GM10248 (cell line): ENCODE results near the gene ELOVL5.

ENCODE experiments used
- CTCF ChIA-PET: fragments of 300-600 bp; sonication (Branson Sonifier 250); formaldehyde crosslinking; extraction: SDS; loops from one replicate; lab custom pipeline; 2021; ENCODE audit warnings: antibody characterized with exemption; lab: Yijun Ruan, JAX
- POLR2A ChIA-PET: fragments of 350-650 bp; sonication (Branson Sonifier 250); formaldehyde crosslinking; extraction: SDS; loops from one replicate; lab custom pipeline; 2020; ENCODE audit warnings: antibody characterized with exemption; lab: Yijun Ruan, JAX
- DNase-seq: peaks from one replicate; pipeline ENCODE4 v3.0.0; 2012; ENCODE audit errors: extremely low spot score
- TF ChIP-seq, protein P1 (sequence below): IDR thresholded peaks from 2 replicates; pipeline ENCODE4 v1.5.1; 2012; ENCODE audit warnings: mild to moderate bottlenecking, low read depth; ENCODE audit errors: extremely low read depth, missing control alignments, control extremely low read depth

ELOVL5 gene

DNA sequence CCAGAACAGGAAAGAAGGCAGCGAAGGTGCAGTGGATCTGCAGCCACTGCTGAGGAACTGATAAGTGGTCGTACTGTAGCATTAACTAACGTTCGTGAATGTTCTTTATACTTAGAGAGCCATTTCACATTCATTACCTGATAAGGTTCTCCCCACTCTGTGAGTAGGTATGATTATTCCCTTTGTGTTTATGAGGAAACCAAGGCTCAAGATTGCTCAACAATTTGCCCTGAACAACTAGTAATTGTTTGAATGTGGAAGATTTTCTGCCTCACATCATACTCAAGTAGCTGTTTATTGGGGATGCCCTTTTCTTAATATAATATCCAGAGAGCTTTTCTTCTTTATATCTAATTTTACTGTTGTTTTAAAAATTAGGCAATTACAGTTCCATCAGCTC is 24.9 kb upstream of the ELOVL5 start:
- ChIA-PET POLR2A (no interaction called here), CTCF (interaction anchor here (1.1 to 1.4 kb wide), 2 partner anchors 21 to 79 kb away, joined by 3 to 4 read pairs; no protein-coding TSS in a partner anchor)
- no peak for DNase-seq
- TF ChIP-seq, protein P1, sequence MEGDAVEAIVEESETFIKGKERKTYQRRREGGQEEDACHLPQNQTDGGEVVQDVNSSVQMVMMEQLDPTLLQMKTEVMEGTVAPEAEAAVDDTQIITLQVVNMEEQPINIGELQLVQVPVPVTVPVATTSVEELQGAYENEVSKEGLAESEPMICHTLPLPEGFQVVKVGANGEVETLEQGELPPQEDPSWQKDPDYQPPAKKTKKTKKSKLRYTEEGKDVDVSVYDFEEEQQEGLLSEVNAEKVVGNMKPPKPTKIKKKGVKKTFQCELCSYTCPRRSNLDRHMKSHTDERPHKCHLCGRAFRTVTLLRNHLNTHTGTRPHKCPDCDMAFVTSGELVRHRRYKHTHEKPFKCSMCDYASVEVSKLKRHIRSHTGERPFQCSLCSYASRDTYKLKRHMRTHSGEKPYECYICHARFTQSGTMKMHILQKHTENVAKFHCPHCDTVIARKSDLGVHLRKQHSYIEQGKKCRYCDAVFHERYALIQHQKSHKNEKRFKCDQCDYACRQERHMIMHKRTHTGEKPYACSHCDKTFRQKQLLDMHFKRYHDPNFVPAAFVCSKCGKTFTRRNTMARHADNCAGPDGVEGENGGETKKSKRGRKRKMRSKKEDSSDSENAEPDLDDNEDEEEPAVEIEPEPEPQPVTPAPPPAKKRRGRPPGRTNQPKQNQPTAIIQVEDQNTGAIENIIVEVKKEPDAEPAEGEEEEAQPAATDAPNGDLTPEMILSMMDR: no peak

DNA sequence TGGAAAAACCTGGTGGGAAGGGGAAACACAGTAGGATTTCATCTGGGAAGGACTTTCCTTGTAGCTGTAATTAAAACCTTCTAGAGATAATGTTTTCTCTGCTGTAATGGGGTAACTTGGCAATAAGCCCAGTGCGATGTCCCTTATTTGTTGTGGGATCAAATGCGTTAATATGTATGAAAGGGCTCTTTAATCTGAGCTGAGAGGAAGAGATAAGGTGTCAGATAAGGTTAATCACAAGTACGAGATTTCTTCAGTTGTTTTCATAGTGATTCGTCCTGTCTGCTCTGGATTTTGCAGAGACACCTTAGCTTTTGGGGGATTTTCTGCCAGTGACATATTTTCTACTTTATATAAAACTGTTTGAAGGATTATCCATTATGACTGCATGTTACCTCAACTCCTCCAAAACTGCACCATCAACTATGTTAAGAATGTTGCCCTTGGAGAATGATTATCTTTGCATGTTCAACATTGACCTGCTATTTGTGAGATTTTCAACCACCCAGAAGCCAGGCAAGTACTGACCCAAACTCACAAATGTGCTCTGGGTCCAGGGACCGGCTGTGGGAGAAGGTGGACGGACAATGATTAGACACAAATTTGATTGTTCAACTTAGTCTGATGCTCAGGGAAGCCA is 21.2 kb upstream of the ELOVL5 start:
- CTCF ChIA-PET: no interaction called here
- no peak for DNase-seq

DNA sequence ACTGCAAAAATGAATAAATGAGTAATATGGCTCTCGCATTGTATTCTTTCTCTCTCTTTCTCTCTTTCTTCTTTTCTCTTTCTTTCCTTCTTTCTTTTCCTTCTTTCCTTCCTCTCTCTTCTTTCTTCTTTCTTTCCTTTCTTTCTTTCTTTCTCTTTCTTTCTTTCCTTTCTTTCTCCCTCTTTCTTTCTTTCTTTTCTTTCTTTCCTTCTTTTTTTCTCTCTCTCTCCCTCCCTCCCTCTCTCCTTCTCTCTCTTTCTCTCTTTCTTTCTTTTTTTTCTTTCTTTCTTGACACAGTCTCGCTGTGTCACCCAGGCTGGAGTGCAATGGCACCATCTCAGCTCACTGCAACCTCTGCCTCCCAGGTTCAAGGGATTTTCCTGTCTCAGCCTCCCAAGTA is 20.3 kb upstream of the ELOVL5 start:
- no peak for DNase-seq
- TF ChIP-seq, protein P1: no peak
- CTCF ChIA-PET: interaction anchor here (0.9 kb wide), 1 partner anchor 83 kb away, joined by 3 read pairs; no protein-coding TSS in a partner anchor
- POLR2A ChIA-PET: no interaction called here

More for the DNA sequence above, 21.2 kb upstream of the ELOVL5 start:
- POLR2A ChIA-PET: no interaction called here
- TF ChIP-seq, protein P1: no peak

DNA sequence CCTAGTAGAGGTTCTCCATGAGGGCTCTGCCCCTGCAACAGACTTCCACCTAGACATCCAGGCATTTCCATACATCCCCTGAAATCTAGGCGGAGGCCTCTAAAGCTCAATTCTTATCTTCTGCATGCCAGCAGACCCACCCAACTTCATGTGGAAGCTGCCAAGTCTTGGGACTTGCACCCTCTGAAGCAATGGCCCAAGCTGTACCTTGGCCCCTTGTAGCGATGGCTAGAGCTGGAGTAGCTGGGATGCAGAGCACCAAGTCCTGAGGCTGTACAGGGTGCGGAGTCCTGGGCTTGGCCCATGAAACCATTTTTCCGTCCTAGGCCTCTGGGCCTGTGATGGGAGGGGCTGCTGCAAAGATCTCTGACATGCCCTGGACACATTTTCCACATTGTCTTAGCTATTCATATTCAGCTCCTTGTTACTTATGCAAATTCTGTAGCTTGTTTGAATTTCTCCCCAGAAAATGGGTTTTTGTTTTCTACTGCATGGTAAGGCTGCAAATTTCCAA is 17.4 kb upstream of the ELOVL5 start:
- TF ChIP-seq, protein P1: no peak
- POLR2A ChIA-PET: no interaction called here
- CTCF ChIA-PET: no interaction called here
- no peak for DNase-seq

DNA sequence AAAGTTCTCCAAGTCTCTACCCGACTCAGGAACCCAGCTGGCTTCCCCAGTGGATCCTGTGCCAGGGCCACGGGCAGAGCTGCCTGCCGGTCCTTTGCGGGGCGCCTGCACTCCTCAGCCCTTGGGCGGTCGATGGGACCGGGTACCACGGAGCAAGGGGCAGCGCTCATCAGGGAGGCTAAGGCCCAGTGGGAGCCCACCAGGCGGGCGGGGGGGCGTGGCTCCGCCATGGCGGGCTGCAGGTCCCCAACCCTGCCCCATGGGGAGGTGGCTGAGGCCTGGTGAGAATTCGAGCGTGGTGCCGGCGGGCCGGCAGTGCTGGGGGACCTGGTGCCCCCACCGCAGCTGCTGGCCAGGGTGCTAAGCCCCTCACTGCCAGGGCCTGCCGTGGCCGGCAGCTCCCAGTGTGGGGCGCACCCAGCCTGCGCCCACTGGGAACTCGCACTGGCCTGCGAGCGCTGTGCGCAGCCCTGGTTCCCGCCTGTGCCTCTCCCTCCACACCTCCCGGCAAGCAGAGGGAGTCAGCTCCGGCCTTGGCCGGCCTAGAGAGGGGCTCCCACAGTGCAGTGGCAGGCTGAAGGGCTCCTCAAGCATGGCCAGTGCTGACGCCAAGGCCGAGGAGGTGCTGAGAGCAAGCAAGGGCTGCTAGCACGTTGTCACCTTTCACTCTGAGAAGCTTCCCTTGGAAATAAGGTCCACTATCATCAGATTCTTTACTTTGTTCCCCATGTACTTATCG is 14.8 kb upstream of the ELOVL5 start:
- CTCF ChIA-PET: interaction anchor here (0.6 to 1.9 kb wide), 7 partner anchors 8 to 361 kb away, joined by 3 to 6 read pairs (median 3); no protein-coding TSS in a partner anchor
- POLR2A ChIA-PET: no interaction called here
- DNase-seq: no peak
- TF ChIP-seq, protein P1: no peak

DNA sequence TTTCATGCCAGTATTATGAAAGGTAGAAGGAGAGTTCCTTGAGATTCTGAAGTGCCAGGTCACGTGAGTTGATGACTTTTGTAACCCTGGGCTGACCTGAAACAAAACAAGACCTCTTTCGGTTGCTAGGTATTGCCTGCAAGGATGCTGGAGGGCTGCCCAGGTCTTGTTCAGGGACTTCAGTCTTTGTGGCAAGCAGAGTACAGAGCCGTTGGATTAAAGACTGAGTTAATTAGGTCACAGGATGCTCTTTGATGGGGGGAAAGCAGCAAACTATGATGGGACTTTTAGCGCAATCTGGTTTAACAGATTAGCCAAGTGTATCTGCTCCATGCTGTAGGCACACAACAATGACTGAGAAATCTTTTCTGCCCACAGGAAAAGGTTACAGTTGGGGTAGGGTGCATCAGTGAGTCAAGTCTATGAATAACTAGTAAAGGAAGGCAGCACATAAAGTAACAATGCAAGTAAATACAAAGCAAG is 12.8 kb upstream of the ELOVL5 start:
- DNase-seq: no peak
- ChIA-PET POLR2A (no interaction called here), CTCF (interaction anchor here (1.1 to 1.9 kb wide), 3 partner anchors 11 to 32 kb away, joined by 3 to 4 read pairs (median 3); no protein-coding TSS in a partner anchor)

More for the DNA sequence above, 12.8 kb upstream of the ELOVL5 start:
- TF ChIP-seq, protein P1: no peak
